Esophagus squamous epithelium (tissue), 5 donors: ENCODE results near the gene OR6C1. TPM values are rescaled to one million over a fixed set of nuclear protein-coding genes. Genes with fewer than 3 reads are reported as not detected.
"Not testable (repeated sequence)": the region's sequence is repeated elsewhere in the genome, so short reads cannot be mapped to it uniquely, and the experiment has no call there.

Experiments used
- DNase-seq: peaks from one replicate; lab custom pipeline; 2025; lab: John Stamatoyannopoulos, UW
- H3K27ac ChIP-seq, 4 donors: fragments of 200-600 bp; sonication (generic); one replicate each; pipeline ENCODE4 v1.5.1; 2016 to 2019; ENCODE audit warnings: mild to moderate bottlenecking in 1 of 4
- H3K27me3 ChIP-seq, 4 donors: fragments of 200-600 bp; sonication (generic); 1 replicate in 3 of 4; 2 replicates in 1 of 4; pipeline versions ENCODE4 v1.5.1 to v1.6.0; 2017 to 2021; ENCODE audit warnings: antibody characterized with exemption in 1 of 4
- H3K36me3 ChIP-seq, 3 donors: fragments of 200-600 bp; sonication (generic); one replicate each; pipeline ENCODE4 v1.5.1; 2016 to 2019
- H3K4me1 ChIP-seq, 3 donors: fragments of 200-600 bp; sonication (generic); one replicate each; pipeline ENCODE4 v1.5.1; 2017 to 2019
- H3K4me3 ChIP-seq, 4 donors: fragments of 200-600 bp; sonication (generic); 1 replicate in 3 of 4; 2 replicates in 1 of 4; pipeline ENCODE4 v1.5.1; 2016 to 2019; ENCODE audit warnings: mild to moderate bottlenecking in 2 of 4, moderate library complexity in 1 of 4
- H3K9me3 ChIP-seq, 3 donors: fragments of 200-600 bp; sonication (generic); one replicate each; pipeline ENCODE4 v1.5.1; 2016 to 2019
- CTCF ChIP-seq, 6 experiments: fragments of 450-650 bp in 4 of 6; fragments of 200-600 bp in 2 of 6; sonication (generic) in 2 of 6; IDR thresholded peaks; one replicate each; pipeline ENCODE4 v1.5.1; 2016 to 2019; ENCODE audit warnings: antibody characterized with exemption in 6 of 6, mild to moderate bottlenecking in 4 of 6, moderate library complexity in 4 of 6
- POLR2A ChIP-seq, 4 donors: fragments of 450-650 bp; IDR thresholded peaks; one replicate each; pipeline ENCODE4 v1.6.1; 2017; ENCODE audit warnings: antibody characterized with exemption in 4 of 4, mild to moderate bottlenecking in 4 of 4, moderate library complexity in 3 of 4
- WGBS, 2 donors: methylation state at CpG; one replicate each; pipeline ENCODE4 v1.1.5; 2018; 5-methylcytosine and 5-hydroxymethylcytosine counted together
- intact Hi-C: fragments of 100-400 bp; cut with DNase I; formaldehyde crosslinking; loops from one replicate; pipeline ENCODE4 v1.15.0; 2022
- total RNA-seq, 4 donors: library from RNA; depleted of rRNA; stranded (reverse); fragments of >200 nt; gene quantifications; one replicate each; pipeline ENCODE4 v1.1.0, GENCODE V29; 2016
- donor health status: DM: yes; HTN: yes; CAD: no.

OR6C1 gene
- total RNA-seq, 4 donors from 2014 or later, result not detected

- H3K27ac ChIP-seq, result no peak within 1 kb of the TSS
- intact Hi-C loops, result no loop called here
- 85 to 95% methylated on average over 1 of the region's 1 CpG for WGBS, 2 donors
- H3K27me3 ChIP-seq, result no peaks in the 10 kb centered on the region
- H3K4me3 ChIP-seq, result no peak within 1 kb of the TSS
- TF ChIP-seq POLR2A (IDR thresholded peaks at IDR 0.05) (no peak), CTCF (IDR thresholded peaks at IDR 0.05) (no peak)
- no peak for DNase-seq
- no peaks in the 10 kb centered on the region for H3K36me3 ChIP-seq
- H3K4me1 ChIP-seq, result no peaks in the 10 kb centered on the region
- H3K9me3 ChIP-seq, result no peaks in the 10 kb centered on the region
Observed at GRCh38 chr12:55330446-55330845, 16.3 kb downstream of the OR6C1 start, which contains the start of gene OR6C3. OR6C3 (plus strand) TSS chr12:55330746; CDS start chr12:55331701, 955 bp downstream.

DNA sequence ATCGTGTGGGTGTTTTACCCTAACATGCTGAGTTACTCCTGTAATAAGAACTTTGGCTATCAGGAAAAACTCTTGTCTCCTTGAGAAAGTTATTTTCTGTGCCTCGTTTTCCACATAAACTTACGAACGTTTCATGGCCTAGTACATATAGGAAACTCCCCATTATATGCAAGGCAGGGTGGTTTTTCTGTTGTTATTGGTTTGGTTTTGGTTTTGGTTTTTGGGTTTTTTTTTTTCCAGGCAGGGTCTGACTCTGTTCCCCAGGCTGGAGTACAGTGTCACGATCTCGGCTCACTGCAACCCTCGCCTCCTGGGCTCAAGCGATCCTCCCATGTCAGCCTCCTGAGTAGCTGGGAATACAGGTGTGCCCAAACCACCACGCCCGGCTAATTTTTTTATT lies 21.9 kb downstream of the OR6C1 start:
- no peaks in the 10 kb centered on the region for H3K27me3 ChIP-seq
- H3K27ac ChIP-seq, result no peak overlapping the region
- 85 to 86% methylated on average over 10 of the region's 10 CpGs for WGBS, 2 donors
- no peak overlapping the region for H3K4me3 ChIP-seq
- DNase-seq, result no peak
- intact Hi-C loops, result no loop called here
- TF ChIP-seq POLR2A (IDR thresholded peaks at IDR 0.05) (no peak), CTCF (IDR thresholded peaks at IDR 0.05) (no peak)
- no peaks in the 10 kb centered on the region for H3K9me3 ChIP-seq
- no peaks in the 10 kb centered on the region for H3K36me3 ChIP-seq
- H3K4me1 ChIP-seq, result no peaks in the 10 kb centered on the region

- DNase-seq, H3K9me3 ChIP-seq, intact Hi-C loops, H3K4me3 ChIP-seq, H3K27ac ChIP-seq, H3K36me3 ChIP-seq, H3K4me1 ChIP-seq, H3K27me3 ChIP-seq: not testable (repeated sequence)
- 56 to 57% methylated on average over 3 of the region's 4 CpGs for WGBS, 2 donors
Observed at GRCh38 chr12:55355338-55355737, 41.2 kb downstream of the OR6C1 start.

DNA sequence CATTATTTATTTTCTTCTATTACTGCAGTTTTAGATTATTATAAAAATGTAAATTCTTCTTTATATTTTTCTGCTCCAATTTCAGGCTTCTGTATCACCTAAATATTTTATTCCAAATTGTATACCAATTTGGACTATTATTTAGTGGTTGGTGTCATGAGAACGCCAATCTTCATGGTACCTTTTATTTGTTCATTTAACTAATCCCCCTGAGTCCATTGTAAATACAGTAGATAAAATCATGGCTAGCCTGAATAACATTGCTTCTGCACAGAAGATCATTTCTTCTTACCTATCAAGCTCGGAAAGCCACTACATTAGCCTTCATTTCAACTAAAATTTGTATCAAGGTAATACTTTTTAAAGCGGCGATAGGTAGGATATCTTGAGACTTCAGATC lies 48.5 kb downstream of the OR6C1 start, which contains the start of gene OR6C75:
Gene OR6C75, plus strand, starts transcription at position 301 of the 400 bp plus-strand sequence. CDS start 2,136 bp downstream, outside the sequence.
- no peak for DNase-seq
- Histone ChIP-seq H3K4me1 (no peaks in the 10 kb centered on the region), H3K9me3 (no peaks in the 10 kb centered on the region), H3K36me3 (no peaks in the 10 kb centered on the region), H3K27ac (no peak within 1 kb of the TSS), H3K27me3 (no peaks in the 10 kb centered on the region), H3K4me3 (no peak within 1 kb of the TSS)
- intact Hi-C loops, result no loop called here
- TF ChIP-seq POLR2A (IDR thresholded peaks at IDR 0.05) (no peak), CTCF (IDR thresholded peaks at IDR 0.05) (no peak)
- WGBS, 2 donors, result 65 to 76% methylated on average over 4 of the region's 4 CpGs

GRCh38 chr12:55365086-55365485 lies 50.9 kb downstream of the OR6C1 start:
- no peaks in the 10 kb centered on the region for H3K36me3 ChIP-seq
- no peaks in the 10 kb centered on the region for H3K4me1 ChIP-seq
- 65 to 72% methylated on average over 3 of the region's 3 CpGs for WGBS, 2 donors
- no peak overlapping the region for H3K27ac ChIP-seq
- DNase-seq, result no peak
- no peak for TF ChIP-seq CTCF (IDR thresholded peaks at IDR 0.05)
- no peak for TF ChIP-seq POLR2A (IDR thresholded peaks at IDR 0.05)
- intact Hi-C loops, result no loop called here
- H3K27me3 ChIP-seq, result no peaks in the 10 kb centered on the region
- H3K4me3 ChIP-seq, result no peak overlapping the region
- no peaks in the 10 kb centered on the region for H3K9me3 ChIP-seq

Other genes with a start within 250 kb of the OR6C1 start
- not detected for gene OR9K2, start 187.9 kb upstream of the OR6C1 start, total RNA-seq
- gene OR10A7, start 93.3 kb upstream of the OR6C1 start, total RNA-seq, result not detected
- not detected for gene OR6C74, start 69.7 kb upstream of the OR6C1 start, total RNA-seq
- gene OR6C6, start 17.8 kb upstream of the OR6C1 start, total RNA-seq, result not detected
- gene OR6C3, start 16.4 kb downstream of the OR6C1 start, total RNA-seq, result not detected
- not detected for gene OR6C75, start 48.6 kb downstream of the OR6C1 start, total RNA-seq
- gene OR6C65, start 86.2 kb downstream of the OR6C1 start, total RNA-seq, result not detected
- not detected for gene OR6C76, start 111.9 kb downstream of the OR6C1 start, total RNA-seq
- gene OR6C2, start 129.7 kb downstream of the OR6C1 start, total RNA-seq, result under 1 TPM in 1 of 4 donors, not detected in 3; 0.22 TPM
- not detected for gene OR6C70, start 155.8 kb downstream of the OR6C1 start, total RNA-seq
- not detected for gene OR6C68, start 178.0 kb downstream of the OR6C1 start, total RNA-seq
- gene OR6C4, start 235.3 kb downstream of the OR6C1 start, total RNA-seq, result not detected